ENCODE data around the gene UTS2B. TPM values are rescaled to one million over a fixed set of nuclear protein-coding genes. Genes with fewer than 3 reads are reported as not detected.
A peak's percentile ranks its signal among the peaks of the same experiment; 100 is the strongest.

Gene UTS2B
- total and polyA plus RNA-seq, 10 of the 15 experiments (the other 5 are each of a cell fraction or from before 2014, with no cell fraction given), result 0.15 to 0.72 (median 0.44) TPM

DNA sequence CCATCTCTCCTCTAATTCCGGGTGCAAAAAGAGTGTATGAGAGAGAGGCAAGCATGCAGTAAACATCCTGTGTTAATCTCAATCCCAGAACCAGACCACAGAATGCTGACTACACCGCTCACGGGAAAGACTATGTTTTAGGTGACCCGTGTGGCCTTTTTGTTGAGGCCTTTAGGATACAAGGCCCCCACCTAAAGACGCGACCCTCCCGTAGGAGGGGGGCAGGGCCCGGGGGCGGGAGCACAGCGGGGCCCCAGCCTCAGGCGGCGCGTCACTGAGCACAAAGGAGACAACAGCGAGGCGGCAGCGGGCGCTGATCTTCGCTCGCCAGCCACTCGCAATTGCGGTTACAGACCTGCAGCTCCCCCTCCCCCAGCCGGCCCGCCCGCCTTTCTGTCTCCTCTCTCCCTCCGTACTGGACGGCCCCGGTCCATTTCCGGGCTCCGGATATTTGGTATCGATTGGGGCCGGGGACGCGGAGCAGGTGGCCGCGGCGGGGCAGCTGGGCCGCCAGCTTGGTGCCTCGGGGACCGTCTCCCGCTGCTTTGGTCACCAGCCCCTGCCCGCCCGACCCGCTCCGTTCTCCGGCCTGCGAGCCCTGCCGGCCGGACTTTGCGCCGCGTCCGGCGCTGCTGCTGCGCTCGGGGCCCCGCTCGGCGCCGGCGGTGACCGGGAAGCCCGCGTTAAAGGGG is 1.2 kb downstream of the UTS2B start, which contains the start of gene CCDC50 (continued):
- peak; percentile 71; the same call in 1 of the 2 replicates for TF ChIP-seq ASH2L (IDR thresholded peaks at IDR 0.05; ENCODE audit: borderline replicate concordance, low read depth)
- TF ChIP-seq, protein P1, sequence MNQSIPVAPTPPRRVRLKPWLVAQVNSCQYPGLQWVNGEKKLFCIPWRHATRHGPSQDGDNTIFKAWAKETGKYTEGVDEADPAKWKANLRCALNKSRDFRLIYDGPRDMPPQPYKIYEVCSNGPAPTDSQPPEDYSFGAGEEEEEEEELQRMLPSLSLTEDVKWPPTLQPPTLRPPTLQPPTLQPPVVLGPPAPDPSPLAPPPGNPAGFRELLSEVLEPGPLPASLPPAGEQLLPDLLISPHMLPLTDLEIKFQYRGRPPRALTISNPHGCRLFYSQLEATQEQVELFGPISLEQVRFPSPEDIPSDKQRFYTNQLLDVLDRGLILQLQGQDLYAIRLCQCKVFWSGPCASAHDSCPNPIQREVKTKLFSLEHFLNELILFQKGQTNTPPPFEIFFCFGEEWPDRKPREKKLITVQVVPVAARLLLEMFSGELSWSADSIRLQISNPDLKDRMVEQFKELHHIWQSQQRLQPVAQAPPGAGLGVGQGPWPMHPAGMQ (IDR thresholded peaks at IDR 0.05; ENCODE audit: borderline replicate concordance), result no peak
- TF ChIP-seq BMI1 (IDR thresholded peaks at IDR 0.05; ENCODE audit: borderline replicate concordance), result no peak
- no peak for TF ChIP-seq PAX8 (IDR thresholded peaks at IDR 0.05)
- no peak for TF ChIP-seq MEF2A (IDR thresholded peaks at IDR 0.05; ENCODE audit: insufficient read depth, low read depth, low read length)
- TF ChIP-seq MTA3 (IDR thresholded peaks at IDR 0.05; ENCODE audit: borderline replicate concordance, low read length), result no peak
- no peak for TF ChIP-seq MEF2B (IDR thresholded peaks at IDR 0.05; ENCODE audit: partially characterized antibody, poor library complexity, severe bottlenecking)
- peak; percentile 80 for TF ChIP-seq IKZF1 (conservative IDR thresholded peaks at IDR 0.05)
- peak; percentile 91 for TF ChIP-seq CHD2 (IDR thresholded peaks at IDR 0.05; ENCODE audit: borderline replicate concordance, low read depth, low read length)
- TF ChIP-seq SRF (IDR thresholded peaks at IDR 0.05; ENCODE audit: low read depth in 2 of 2, low read length in 2 of 2), result 0 out of 4 replicates have a peak, but pooled peaks of 1 of the 2 experiments have one; percentile 9
- TF ChIP-seq SREBF2 (IDR thresholded peaks at IDR 0.05; ENCODE audit: low read length), result no peak
- TF ChIP-seq TAF1 (IDR thresholded peaks at IDR 0.05; ENCODE audit: borderline replicate concordance, low read depth, low read length), result peak; percentile 65; the same call in 1 of the 2 replicates
- TF ChIP-seq, protein P2, sequence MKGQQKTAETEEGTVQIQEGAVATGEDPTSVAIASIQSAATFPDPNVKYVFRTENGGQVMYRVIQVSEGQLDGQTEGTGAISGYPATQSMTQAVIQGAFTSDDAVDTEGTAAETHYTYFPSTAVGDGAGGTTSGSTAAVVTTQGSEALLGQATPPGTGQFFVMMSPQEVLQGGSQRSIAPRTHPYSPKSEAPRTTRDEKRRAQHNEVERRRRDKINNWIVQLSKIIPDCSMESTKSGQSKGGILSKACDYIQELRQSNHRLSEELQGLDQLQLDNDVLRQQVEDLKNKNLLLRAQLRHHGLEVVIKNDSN (IDR thresholded peaks at IDR 0.05; ENCODE audit: borderline replicate concordance, extremely low read length, insufficient read depth, low read depth, low read length), result no peak
- TF ChIP-seq, protein P3, sequence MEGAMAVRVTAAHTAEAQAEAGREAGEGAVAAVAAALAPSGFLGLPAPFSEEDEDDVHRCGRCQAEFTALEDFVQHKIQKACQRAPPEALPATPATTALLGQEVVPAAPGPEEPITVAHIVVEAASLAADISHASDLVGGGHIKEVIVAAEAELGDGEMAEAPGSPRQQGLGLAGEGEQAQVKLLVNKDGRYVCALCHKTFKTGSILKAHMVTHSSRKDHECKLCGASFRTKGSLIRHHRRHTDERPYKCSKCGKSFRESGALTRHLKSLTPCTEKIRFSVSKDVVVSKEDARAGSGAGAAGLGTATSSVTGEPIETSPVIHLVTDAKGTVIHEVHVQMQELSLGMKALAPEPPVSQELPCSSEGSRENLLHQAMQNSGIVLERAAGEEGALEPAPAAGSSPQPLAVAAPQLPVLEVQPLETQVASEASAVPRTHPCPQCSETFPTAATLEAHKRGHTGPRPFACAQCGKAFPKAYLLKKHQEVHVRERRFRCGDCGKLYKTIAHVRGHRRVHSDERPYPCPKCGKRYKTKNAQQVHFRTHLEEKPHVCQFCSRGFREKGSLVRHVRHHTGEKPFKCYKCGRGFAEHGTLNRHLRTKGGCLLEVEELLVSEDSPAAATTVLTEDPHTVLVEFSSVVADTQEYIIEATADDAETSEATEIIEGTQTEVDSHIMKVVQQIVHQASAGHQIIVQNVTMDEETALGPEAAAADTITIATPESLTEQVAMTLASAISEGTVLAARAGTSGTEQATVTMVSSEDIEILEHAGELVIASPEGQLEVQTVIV (IDR thresholded peaks at IDR 0.05; ENCODE audit: borderline replicate concordance, partially characterized antibody), result peak; percentile 15
- TF ChIP-seq, protein P4, sequence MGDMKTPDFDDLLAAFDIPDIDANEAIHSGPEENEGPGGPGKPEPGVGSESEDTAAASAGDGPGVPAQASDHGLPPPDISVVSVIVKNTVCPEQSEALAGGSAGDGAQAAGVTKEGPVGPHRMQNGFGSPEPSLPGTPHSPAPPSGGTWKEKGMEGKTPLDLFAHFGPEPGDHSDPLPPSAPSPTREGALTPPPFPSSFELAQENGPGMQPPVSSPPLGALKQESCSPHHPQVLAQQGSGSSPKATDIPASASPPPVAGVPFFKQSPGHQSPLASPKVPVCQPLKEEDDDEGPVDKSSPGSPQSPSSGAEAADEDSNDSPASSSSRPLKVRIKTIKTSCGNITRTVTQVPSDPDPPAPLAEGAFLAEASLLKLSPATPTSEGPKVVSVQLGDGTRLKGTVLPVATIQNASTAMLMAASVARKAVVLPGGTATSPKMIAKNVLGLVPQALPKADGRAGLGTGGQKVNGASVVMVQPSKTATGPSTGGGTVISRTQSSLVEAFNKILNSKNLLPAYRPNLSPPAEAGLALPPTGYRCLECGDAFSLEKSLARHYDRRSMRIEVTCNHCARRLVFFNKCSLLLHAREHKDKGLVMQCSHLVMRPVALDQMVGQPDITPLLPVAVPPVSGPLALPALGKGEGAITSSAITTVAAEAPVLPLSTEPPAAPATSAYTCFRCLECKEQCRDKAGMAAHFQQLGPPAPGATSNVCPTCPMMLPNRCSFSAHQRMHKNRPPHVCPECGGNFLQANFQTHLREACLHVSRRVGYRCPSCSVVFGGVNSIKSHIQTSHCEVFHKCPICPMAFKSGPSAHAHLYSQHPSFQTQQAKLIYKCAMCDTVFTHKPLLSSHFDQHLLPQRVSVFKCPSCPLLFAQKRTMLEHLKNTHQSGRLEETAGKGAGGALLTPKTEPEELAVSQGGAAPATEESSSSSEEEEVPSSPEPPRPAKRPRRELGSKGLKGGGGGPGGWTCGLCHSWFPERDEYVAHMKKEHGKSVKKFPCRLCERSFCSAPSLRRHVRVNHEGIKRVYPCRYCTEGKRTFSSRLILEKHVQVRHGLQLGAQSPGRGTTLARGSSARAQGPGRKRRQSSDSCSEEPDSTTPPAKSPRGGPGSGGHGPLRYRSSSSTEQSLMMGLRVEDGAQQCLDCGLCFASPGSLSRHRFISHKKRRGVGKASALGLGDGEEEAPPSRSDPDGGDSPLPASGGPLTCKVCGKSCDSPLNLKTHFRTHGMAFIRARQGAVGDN (IDR thresholded peaks at IDR 0.05), result peak; percentile 81; the same call in 1 of the 2 replicates
- TF ChIP-seq YBX1 (IDR thresholded peaks at IDR 0.05), result no peak
- TF ChIP-seq, protein P5, sequence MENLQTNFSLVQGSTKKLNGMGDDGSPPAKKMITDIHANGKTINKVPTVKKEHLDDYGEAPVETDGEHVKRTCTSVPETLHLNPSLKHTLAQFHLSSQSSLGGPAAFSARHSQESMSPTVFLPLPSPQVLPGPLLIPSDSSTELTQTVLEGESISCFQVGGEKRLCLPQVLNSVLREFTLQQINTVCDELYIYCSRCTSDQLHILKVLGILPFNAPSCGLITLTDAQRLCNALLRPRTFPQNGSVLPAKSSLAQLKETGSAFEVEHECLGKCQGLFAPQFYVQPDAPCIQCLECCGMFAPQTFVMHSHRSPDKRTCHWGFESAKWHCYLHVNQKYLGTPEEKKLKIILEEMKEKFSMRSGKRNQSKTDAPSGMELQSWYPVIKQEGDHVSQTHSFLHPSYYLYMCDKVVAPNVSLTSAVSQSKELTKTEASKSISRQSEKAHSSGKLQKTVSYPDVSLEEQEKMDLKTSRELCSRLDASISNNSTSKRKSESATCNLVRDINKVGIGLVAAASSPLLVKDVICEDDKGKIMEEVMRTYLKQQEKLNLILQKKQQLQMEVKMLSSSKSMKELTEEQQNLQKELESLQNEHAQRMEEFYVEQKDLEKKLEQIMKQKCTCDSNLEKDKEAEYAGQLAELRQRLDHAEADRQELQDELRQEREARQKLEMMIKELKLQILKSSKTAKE (IDR thresholded peaks at IDR 0.05; ENCODE audit: low read depth, poor library complexity, severe bottlenecking), result no peak
- TF ChIP-seq NR2C2 (IDR thresholded peaks at IDR 0.05; ENCODE audit: borderline replicate concordance, control insufficient read depth, insufficient read length, low read depth), result no peak
